Suprapubic skin (tissue), 3 donors: Measurements from ENCODE around the gene AKT1.

Experiments used
- CTCF ChIP-seq, 2 donors: fragments of 200-600 bp in 1 of 2; fragments of 450-650 bp in 1 of 2; sonication (generic) in 1 of 2; IDR thresholded peaks; one replicate each; pipeline ENCODE4 v1.5.1; 2016 to 2019; ENCODE audit warnings: antibody characterized with exemption in 2 of 2, mild to moderate bottlenecking in 1 of 2, moderate library complexity in 1 of 2
- POLR2AphosphoS5 ChIP-seq, 3 donors: sonication (generic); formaldehyde crosslinking; IDR thresholded peaks; one replicate each; pipeline ENCODE4 v1.6.1; 2017; ENCODE audit warnings: antibody characterized with exemption in 3 of 3

DNA sequence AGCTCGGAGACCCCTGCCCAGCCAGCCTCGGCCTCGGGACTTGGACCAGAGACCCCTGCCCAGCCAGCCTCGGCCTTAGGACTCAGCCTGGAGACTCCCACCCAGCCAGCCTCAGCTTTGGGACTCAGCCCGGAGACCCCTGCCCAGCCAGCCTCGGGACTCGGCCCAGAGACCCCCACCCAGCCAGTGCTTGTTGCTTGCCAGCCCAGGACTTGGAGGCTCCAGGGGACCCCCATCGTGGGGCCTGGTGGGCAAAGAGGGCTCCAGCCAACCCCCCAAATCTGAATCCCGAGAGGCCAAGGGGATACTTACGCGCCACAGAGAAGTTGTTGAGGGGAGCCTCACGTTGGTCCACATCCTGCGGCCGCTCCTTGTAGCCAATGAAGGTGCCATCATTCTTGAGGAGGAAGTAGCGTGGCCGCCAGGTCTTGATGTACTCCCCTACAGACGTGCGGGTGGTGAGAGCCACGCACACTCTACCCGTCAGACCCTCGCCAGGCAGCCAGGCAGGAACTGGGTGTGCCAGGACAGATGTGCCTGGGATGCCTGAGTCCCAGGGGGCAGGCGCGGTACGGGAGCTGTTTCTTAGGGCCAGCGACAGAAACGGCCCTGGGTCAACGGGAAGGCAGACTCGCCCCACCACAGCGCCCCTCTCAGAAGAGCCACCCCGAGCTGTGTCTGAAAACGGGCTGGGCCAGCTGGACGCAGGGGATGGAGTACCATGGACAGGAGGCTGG is 15.6 kb downstream of the AKT1 start:
- TF ChIP-seq POLR2AphosphoS5 (IDR thresholded peaks at IDR 0.05) (no peak), CTCF (IDR thresholded peaks at IDR 0.05) (no peak)
